ENCODE data around the gene TCTA.

Gene TCTA

GRCh38 chr3:49412632-49413337 lies 562 bp downstream of the TCTA start:
- H3K4me3 ChIP-seq (ENCODE audit: low read depth, low read length): peak overlapping the region; percentile 84
- DNase-seq (ENCODE audit: low read depth): no peak
- TF ChIP-seq MYC (IDR thresholded peaks at IDR 0.05; ENCODE audit: low read depth, low read length) (no peak), CTCF (IDR thresholded peaks at IDR 0.05; ENCODE audit: low read depth, low read length) (no peak), POLR2A (IDR thresholded peaks at IDR 0.05; ENCODE audit: extremely low read depth, insufficient read length) (no peak)
- TF ChIP-seq, protein P1, sequence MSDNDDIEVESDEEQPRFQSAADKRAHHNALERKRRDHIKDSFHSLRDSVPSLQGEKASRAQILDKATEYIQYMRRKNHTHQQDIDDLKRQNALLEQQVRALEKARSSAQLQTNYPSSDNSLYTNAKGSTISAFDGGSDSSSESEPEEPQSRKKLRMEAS (IDR thresholded peaks at IDR 0.05; ENCODE audit: low read depth, low read length): no peak

DNA sequence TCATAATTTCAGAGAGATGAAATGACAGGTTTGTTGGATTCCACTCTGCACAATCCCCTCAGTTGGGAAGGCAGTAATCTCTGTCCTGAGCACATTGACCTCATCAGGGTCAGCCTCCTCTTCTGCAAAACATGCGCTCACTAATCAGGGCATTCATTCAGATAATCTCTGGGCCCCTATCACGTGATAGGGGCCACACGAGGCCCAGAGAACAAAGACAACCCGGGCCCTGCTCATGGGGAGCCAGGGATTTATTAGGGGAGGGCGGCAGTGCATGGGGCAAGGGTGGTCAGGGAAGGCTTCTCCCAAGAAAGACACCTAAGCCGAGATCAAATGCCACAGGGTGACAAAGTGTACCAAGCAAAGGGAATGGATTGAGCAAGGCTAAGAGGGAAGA lies 1.1 kb downstream of the TCTA start:
- no peak for DNase-seq (ENCODE audit: low read depth)
- TF ChIP-seq, protein P1 (IDR thresholded peaks at IDR 0.05; ENCODE audit: low read depth, low read length): no peak
- TF ChIP-seq POLR2A (IDR thresholded peaks at IDR 0.05; ENCODE audit: extremely low read depth, insufficient read length): no peak
- no peak for TF ChIP-seq CTCF (IDR thresholded peaks at IDR 0.05; ENCODE audit: low read depth, low read length)
- no peak for TF ChIP-seq MYC (IDR thresholded peaks at IDR 0.05; ENCODE audit: low read depth, low read length)
- H3K4me3 ChIP-seq (ENCODE audit: low read depth, low read length): peak overlapping the region; percentile 84

- no peak for DNase-seq (ENCODE audit: low read depth)
- no peak overlapping the region for H3K4me3 ChIP-seq (ENCODE audit: low read depth, low read length)
- TF ChIP-seq, protein P1 (IDR thresholded peaks at IDR 0.05; ENCODE audit: low read depth, low read length): no peak
- TF ChIP-seq CTCF (IDR thresholded peaks at IDR 0.05; ENCODE audit: low read depth, low read length): no peak
- TF ChIP-seq MYC (IDR thresholded peaks at IDR 0.05; ENCODE audit: low read depth, low read length): no peak
- TF ChIP-seq POLR2A (IDR thresholded peaks at IDR 0.05; ENCODE audit: extremely low read depth, insufficient read length): no peak
Observed at GRCh38 chr3:49414753-49415152, 2.5 kb downstream of the TCTA start.

DNA sequence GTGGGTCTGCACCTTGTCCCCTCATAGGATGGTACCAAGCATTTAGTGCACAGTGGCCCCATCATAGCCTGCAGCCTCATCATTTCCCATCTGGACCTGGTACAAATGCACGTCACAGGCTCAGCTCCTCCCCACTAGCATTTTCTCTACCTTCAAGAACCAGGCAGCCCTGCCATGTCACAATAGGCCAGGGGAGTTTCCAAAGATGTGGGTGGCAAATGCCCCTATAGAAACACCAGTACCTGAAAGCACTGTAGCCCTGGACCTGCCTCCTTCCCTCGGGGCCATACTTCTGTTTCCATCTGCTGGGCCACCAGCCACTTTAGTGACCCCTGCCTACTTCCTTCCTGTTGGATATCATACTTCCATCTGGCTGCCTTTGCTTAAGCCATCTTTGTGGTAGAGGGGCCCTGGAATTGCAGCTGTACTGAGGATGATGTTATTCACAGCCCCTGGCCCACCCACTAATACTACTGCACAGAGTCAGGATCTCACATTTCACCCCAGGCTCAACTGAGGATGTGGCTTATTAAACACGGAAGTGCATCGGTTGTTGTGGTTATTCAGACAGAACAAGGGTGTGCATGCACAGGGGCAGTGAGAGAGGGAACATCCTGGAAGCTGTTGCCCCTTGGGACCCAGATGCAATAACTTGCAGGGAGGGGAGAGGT lies 3.8 kb downstream of the TCTA start:
- no peak overlapping the region for H3K4me3 ChIP-seq (ENCODE audit: low read depth, low read length)
- no peak for TF ChIP-seq CTCF (IDR thresholded peaks at IDR 0.05; ENCODE audit: low read depth, low read length)
- no peak for TF ChIP-seq POLR2A (IDR thresholded peaks at IDR 0.05; ENCODE audit: extremely low read depth, insufficient read length)
- peak; percentile 61; the same call in 1 of the 2 replicates for TF ChIP-seq MYC (IDR thresholded peaks at IDR 0.05; ENCODE audit: low read depth, low read length)
- DNase-seq (ENCODE audit: low read depth): peak; percentile 92

DNA sequence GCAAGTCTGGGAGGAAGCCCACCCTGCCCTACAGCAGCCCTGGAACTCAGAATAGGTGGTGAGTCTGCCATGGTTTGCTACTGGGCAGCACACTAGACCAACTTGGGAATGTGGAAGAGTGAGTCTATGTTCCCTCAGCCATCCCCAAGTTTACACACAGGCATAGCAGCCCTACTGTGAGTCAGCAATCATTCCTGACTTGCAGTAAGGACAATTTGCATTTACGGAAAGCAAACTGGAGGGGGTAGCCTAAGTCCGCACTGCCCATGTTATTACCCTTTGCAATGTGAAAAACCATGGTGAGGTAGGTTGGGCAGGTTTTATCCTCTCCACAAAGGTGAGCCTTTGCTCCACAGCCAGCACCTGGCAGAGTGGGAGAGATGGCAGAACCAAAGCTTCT lies 4.6 kb downstream of the TCTA start:
- H3K4me3 ChIP-seq (ENCODE audit: low read depth, low read length): no peak overlapping the region
- no peak for TF ChIP-seq MYC (IDR thresholded peaks at IDR 0.05; ENCODE audit: low read depth, low read length)
- TF ChIP-seq POLR2A (IDR thresholded peaks at IDR 0.05; ENCODE audit: extremely low read depth, insufficient read length): no peak
- no peak for TF ChIP-seq CTCF (IDR thresholded peaks at IDR 0.05; ENCODE audit: low read depth, low read length)
- TF ChIP-seq, protein P1 (IDR thresholded peaks at IDR 0.05; ENCODE audit: low read depth, low read length): no peak
- DNase-seq (ENCODE audit: low read depth): no peak

All from NB4 (cell line).